Erythroblast (primary cell): ENCODE measurements around the gene TNK1.

Source experiments
- GATA1 ChIP-seq: IDR thresholded peaks from 2 replicates; pipeline ENCODE4 v1.6.1; 2011; ENCODE audit warnings: low read depth, mild to moderate bottlenecking, control low read depth, low read length, moderate library complexity
- POLR2A ChIP-seq: IDR thresholded peaks from 2 replicates; pipeline ENCODE4 v1.6.1; 2011; ENCODE audit warnings: mild to moderate bottlenecking, low read length

DNA sequence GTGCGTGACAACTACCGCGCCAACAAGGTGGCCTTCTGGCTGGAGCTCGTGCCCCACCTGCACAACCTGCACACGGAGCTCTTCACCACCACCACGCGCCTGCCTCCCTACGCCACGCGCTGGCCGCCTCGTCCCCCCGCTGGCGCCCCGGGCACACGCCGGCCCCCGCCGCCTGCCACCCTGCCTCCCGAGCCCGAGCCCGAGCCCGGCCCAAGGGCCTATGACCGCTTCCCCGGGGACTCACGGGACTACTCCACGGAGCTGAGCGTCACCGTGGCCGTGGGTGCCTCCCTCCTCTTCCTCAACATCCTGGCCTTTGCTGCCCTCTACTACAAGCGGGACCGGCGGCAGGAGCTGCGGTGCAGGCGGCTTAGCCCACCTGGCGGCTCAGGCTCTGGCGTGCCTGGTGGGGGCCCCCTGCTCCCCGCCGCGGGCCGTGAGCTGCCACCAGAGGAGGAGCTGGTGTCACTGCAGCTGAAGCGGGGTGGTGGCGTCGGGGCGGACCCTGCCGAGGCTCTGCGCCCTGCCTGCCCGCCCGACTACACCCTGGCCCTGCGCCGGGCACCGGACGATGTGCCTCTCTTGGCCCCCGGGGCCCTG, 36.3 kb downstream of the TNK1 start:
- TF ChIP-seq POLR2A: no peak
- TF ChIP-seq GATA1: no peak
